HK-2 (cell line): ENCODE data around the gene DOC2A.
A peak's percentile ranks its signal among the peaks of the same experiment; 100 is the strongest.
"Not testable (repeated sequence)": the region's sequence is repeated elsewhere in the genome, so short reads cannot be mapped to it uniquely, and the experiment has no call there.

ENCODE experiments used
- DNase-seq: peaks from one replicate; pipeline ENCODE4 v3.0.0-alpha.2; 2018; ENCODE audit not compliant: unreplicated experiment

The DOC2A gene

DNA sequence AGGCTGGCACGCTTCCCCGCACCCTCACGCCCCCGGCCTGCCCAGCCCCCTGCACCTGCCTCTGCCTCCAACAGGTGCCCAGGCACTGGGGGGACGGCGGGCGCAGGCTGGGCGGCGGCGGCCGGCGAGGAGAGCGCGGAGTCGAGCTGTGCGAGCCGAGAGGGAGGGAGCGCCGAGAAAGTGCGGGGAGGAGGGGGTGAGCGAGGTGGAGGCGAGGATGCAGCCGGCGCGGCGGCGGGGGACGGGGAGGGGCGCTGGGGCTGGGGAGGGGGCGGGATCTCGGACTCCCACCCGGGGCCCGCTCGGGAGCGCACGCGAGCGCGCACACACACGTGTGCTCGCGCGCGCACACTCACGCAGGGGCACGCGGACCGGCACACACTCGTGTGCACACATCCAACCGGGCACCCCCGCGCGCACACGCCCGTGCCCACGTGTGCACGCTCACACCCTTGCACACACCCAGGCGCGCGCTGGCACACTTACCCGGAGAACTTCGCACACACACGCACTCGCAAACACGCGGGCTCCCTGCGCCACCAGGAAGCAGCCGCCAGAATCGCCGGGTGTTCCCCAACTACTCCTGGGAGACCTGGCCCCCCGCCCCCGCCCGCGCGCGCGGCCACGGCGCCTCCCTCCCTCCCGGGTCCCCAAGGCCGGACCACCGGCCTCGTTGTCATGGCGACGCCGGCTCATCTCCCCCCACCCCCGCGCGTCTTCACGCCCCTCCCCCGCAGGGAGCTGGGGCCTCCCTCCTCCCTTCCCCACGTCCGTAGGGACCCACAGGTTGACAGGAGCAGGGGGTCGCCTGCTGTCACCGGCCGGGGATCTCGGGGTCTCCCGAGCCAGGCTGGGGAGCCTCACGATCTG, at the start of gene DOC2A:
TSS of gene DOC2A (minus strand) at position 184 of the 870 bp plus-strand sequence. CDS start 805 bp downstream, outside the sequence.
- no peak for DNase-seq

DNA sequence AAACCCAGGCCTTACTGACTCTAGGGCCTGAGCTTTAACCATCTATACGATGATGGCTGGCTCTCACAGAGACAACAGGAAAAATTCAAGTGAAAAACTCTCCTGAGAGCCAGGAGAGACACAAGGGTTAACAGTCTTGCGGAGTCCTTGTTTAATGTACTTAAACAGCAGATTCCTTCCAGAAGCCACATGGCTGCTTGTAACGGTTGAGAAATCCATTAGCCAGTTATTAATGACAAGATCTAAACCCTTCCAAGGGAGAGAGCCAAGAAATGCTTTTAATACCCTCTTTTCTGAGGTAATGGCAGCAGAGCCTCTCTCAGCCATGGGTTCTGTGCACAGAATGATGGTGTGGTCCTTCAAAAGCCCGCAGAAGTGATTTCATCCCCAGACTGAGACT, 49.5 kb upstream of the DOC2A start:
- no peak for DNase-seq

DNA sequence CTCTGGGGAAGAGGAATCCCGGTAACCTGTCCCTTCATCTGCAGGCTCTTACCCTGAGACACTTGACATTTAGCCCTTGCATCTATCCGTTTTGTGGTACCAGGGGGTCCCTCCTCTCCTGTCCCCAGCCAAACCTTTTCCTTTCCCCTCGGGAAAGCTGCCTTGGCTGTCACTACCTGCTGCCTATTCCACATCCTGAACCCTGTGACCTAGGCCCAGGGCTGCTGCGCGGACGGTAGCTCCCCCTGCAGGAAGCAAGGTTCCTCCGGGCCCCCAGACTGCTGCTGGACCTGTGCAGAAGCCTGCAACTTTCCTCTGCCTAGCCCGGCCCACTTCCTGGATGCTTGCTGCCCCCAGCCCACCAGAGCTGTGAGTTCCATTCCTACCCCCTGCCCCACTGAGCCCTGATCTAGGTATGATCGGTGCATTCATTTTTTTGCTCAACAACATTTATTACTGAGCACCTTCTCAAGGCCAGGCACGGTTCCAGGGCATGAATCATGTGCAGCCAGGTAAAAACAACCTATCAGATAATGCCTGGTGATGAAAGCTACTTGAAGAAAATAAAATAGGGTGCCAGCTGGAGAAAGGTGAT, 44.2 kb upstream of the DOC2A start:
- DNase-seq, result no peak

DNA sequence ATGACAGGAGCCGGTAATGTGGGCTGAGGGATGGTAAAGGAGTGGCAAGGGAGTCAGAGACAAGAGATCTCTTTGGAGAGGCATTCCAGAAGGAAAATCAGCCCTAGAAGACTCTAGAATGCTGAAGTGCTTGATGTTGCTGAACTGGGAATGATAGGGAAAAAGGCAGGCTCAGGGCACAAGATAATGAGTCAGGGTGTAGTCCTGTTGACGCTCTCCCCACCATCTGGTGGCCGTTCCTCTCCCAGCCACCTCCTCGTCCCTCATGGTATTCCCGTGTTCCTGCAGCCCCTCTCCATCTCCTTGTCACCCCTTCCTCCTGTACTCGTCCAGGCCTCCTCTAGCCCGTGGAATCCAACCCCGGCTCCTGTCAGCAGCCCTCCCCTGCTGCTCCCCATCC, 43.6 kb upstream of the DOC2A start:
- DNase-seq, result no peak

DNA sequence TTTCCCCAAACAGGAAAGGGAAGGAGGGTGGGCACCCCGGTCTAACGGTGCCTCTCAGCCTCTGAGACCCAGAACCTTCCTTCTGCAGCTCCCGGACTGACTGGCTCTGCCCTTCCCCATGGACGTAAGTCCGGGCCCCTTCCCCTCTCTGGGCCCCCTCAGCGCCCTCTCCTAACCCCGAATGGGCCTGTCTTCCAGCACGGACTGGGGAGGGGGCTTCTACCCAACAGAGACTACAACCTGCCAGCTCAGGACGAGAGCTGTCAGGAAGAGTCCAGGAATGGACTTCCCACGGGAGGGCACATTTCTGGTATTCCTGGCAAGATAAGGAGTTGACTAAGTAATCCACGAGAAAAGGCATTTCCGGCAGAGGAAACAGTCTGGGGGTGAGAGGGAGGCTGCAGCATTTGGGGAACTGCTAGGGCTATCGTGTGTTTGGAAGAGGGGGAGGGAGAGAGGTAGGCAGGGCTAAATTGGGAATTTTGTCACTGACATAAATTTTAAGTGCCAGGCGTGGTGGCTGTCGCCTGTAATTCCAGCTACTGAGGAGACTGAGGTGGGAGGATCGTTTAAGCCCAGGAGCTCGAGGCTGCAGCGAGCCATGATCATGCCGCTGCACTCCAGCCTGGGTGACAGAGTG, 42.7 kb upstream of the DOC2A start:
- no peak for DNase-seq

DNA sequence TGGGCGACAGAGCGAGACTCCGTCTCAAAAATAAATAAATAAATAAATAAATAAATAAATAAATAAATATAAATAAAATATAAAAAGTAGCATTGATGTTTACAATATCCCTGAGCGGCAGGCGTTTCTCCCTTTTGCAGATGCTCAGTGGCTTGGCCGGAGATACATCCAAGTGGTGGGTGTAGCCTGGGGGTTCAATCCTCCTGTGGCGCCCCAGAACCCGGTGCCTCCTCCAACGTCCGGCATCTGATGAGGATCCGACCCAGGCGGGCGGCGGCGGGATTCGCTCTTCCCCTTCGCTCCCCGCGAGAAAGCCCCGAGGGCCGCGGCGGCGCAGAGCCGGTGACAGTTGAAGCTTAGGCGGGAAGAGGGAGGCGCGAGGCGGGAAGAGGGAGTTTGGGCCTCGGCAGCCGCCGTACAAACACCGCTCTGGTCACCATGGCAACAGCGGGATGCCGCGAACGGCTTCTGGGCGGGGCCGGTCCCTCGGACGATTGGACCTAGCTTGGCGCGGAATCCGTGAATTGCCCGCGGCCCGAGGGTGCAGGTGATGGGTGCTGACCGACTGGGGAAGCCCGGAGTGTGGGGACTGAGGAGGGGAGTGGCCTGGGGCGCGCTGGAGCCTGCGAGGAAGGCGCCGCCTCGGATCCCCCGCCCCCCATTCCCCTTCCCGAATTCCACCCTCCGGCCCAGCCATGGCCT, 42.0 kb upstream of the DOC2A start:
- peak; percentile 91 for DNase-seq

DNA sequence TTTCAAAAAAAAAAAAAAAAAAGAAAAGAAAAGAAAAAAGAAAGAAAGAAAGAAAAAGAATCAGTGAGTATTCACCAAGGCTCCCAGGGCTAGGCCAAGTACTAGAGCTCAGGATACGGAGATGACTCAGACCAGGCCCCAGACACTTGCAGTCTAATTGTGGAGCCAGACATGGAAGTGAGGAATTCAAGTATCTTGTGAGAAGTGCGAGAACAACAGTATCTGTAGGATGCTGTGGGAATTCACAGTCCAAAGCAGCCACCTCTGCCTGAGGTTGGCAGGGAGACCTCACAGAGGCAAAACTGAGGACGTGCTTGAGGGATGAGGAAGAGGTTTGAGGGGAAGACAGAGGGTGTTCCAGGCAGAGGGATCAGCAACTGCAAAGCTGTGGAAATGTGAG, 40.7 kb upstream of the DOC2A start:
- DNase-seq, result no peak

DNA sequence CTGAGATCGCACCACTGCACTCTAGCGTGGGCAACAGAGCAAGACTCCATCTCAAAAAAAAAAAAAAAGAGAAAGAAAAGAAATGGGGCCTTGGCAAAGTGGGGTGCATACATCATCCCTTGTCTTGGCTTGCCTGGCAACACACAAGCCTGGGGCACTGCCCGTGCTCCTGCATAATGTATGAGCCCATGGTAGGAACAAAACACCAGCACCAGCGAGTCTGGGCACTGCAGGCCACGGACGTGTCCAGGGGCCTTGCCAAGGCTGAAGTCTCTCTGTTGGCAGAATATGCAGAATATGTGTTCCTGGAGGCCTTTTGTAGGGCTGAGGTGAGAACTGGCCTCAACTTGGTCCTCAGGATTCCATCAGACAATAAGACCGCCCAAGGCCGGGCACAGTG, 39.0 kb upstream of the DOC2A start:
- DNase-seq, result no peak

DNA sequence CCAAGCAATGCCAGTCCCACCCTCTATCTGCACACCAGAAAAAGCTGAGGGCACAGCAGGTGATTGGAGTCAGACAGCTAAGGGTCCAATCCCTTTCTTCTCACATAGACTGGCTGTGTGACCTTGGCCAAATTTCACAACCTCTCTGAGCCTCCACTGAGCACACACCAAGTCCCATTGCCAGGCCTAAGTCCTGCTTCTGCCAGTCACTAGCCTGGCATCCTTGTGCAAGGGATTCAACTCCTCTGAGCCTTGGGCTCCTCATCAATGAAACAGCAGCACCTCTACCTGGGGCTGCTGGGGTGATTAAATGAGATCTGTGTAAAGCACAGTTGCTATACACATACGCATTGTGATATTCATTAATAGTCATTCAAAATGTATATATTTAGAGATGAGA, 35.8 kb upstream of the DOC2A start:
- no peak for DNase-seq

DNA sequence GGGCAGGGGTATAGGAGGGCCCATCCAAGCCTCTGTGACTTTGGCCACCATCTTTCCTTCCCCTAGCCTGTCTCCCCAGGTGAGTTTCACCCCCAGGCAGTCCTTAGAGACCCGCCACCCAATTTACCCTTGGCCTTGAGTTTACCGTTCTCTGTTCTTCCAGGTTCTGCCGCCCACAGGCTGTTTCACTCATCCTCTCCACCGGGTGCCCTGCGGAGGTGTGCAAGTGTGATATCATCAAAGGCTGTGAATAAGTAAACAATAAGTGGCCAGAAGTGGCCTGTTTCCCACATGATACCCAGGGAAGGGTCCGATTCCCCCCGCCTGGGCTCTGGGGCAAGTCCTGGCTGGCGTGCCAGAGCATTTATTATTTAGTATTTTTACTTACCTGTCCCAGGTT, 35.4 kb upstream of the DOC2A start:
- DNase-seq, result no peak

DNA sequence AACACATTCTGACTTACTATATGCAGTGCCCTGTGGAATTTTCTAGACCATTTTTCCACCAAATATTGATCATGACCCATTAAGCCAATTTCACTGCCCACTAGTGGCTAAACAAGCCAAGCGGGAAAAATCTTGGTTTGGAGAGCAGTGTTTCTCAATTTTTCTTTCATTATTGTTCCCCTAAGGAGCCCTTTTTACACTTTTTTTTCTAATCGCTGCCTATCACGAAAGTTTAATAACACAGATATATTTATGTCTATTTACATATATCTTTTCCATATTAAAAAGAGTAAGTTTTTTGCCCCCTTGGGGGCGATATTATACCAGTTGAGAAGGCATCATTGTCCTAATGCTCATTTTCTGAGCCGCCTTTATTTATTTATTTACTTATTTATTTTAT, 31.0 kb upstream of the DOC2A start:
- DNase-seq, result no peak

DNA sequence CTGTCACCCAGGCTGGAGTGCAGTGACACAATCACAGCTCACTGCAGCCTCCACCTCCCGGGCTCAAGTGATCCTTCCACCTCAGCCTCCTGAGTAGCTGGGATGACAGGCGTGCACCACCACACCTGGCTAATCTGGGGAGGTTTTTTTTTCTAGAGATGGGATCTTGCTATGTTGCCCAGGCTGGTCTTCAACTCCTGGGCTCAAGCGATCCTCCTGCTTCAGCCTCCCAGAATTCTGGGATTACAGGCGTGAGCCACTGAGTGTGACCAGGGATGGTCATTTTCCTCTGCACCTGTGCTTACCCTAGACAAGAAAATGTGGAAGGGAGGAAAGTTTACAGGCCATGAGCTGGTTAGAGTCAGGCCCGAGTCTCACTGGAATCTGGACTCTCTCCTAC, 29.9 kb upstream of the DOC2A start:
- not testable (repeated sequence) for DNase-seq

DNA sequence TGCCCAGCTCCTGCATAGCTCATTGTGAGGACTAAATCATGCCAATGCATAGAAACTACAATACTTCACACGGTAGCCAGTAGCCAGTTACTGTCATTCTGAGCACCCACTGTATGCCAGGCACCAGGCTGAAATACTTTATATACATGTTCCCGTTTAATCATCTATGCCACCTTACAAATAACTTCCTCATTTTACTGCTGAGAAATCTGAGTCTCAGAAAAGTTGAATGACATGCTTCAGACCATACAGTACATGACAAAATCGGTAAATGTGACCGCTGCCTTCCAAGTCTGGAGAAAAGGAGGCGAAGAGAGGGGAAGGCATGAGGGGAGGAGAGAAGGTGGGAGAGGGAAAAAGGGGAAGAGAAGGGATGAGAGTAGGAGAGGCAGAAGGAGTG, 29.4 kb upstream of the DOC2A start:
- no peak for DNase-seq

DNA sequence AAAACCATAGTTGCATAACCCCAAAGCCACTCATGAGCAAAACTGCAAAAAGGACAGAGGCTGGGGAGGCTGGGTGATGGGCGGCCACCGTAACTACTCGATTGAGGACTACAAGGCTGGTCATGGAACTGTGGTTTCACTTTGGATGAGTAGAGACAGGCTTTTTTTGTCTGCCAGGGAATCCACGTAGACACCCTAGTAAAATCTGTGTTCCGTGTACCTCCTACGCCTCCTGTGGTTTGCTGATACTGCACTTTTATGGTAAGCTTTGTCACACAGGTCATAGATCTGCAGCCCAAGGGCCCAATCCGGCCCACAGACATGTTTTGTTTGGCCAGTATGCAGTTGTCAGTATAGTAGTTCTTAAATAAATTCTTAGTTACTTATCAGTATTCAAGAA, 22.4 kb upstream of the DOC2A start:
- DNase-seq, result no peak

DNA sequence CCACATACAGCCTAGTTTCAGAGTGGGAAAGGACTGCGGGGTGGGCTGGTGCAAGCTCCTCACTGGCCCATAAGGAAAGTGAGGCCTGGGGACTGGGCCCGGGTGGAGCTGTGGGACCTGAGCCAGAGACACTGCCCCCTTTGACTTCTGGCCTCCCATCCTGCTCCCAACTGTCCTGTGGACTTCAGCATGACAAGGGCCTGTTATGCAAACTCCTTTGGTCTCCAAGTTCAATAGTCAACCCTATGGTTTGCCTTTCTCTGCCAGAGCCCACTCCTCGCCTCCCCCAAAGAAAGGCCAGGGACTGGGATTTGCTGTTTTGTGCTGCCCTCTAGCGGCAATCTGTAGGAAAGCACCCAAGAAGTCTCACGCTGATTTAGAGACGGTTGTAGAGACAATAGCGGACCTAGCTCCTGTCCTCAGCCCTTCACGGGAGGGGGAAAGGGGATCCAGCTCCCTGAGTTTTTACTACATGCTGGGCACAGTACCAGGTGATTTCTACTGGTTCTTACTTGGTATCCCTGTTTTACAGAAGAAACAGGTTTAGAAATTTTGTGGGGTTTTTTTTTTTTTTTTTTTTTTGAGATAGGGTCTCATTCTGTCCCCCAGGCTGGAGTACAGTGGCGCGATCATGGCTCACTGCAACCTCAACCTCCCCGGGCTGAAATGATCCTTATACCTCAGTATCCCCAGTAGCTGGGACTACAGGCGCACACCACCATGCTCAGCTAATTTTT, 21.4 kb upstream of the DOC2A start:
- DNase-seq, result peak; percentile 63

DNA sequence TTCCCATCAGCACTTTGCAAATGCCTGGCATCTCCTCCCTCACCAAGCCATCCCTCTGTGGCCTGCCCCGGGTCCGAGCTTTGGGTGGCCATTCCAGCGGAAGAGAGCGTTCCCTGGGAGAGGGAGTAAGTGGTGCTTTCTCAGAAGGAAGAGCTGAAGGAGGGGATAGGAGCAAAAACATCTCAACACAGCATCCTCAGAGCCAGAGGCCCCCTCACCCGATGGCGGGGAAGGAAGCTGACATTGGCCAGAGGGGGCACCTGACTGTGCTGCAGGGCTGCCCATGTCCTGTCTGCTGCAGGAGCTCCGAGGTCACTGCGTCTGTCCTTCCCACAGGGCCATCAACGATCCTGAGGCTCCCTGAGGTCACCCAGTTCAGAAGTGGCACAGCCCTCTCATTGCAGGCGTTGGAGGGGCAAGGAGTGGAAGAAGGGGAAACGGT, 20.7 kb upstream of the DOC2A start:
- DNase-seq, result no peak

DNA sequence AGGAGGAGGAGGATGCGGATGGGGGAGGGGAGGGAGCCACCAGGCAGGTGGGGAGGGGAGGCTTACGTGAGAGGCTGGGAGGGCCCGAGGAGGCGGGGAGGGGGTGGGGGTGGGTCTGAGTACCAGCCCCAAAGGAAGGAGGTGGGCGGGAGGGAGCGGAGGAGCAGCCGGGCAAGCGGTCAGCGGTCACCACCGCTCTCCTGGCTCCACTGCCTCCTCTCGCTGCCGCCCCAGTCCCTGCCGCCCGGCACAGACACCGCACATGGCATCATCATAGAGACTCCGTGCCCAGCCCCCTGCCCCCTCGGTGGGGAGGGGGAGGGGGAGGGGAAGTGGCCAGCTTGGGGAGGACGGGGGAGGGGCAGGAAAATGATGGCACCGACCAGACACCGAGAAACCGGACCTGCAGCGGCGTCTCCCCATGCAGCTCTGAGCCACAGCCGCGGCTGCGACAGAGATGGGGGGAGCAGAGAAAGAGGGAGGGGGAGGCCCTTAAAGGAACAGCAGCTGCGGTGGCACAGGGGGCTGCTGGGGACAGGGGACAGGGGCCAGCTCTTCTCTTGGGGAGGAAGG, 20.1 kb upstream of the DOC2A start, which contains the start of gene TLCD3B:
TSS of gene TLCD3B (minus strand) at position 431 of the 573 bp plus-strand sequence. CDS start 744 bp downstream, outside the sequence.
- no peak for DNase-seq

DNA sequence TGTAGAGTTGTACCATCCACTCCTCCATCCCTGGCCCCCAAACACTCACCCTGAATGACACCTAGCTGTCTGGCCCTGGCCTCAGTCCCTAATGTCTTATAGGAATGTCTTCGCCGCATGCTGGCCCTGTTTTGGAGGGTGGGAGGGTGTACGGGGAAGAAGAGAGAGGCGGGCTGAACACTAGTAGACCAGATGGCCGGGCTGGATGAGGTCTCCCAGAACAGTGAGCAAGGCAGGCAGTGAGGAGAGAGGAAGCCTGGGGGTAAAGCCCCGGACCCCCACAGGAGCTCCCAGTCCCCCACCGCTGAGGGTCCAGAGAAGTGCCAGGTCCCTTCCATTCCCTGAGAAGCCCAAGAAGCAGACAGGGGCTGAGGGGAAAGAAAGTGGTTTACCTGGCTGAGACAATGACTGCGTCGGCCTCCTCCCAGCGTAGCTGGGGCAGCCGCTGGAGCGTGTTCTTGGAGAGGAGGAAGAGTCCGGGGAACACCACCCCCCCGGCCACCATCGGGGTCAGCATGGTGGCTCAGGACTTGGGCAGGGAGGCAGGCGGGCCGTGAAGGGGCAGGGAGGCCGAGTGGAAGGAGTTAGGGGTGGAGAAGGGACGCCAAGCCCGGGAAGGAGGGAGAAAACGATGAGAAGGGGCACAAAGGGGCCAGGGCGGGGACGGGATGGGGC, 19.3 kb upstream of the DOC2A start:
- no peak for DNase-seq

DNA sequence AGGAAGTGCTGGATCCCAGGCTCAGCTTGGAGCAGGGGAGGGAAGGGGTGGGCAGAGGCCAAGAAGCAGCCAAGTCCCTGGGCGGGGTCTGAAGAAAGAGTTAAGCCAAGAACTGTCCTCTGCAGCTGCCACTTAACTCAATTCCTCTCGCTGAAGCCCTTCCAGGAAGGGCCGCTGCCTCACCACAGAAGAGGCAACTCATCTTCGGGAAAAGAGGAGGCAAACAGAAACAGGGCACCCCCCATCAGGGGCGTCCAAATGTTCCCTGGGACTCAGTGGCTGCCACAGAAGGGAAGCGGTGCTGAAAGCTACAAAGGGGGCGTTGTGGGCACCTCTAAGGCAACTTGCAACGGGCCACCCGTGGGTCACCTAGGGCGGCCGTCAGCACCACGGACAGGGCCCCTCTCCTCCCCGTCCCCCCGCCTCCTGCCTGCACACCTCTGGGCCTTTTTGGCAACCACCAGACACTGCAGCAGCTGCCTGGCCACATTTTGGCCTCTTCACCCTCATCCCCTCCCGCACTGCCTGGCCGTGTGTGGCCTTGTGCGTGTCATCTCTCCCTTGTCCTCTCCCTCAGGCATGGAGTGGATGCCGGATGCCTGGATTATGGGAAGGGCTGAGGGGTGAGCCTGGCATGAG, 17.7 kb upstream of the DOC2A start:
- DNase-seq, result no peak
